Tibial artery (tissue), 4 donors: Measurements from ENCODE around the gene IL17B.

Experiments used
- DNase-seq, 2 donors: peaks; one replicate each; pipeline ENCODE4 v3.0.0-alpha.2; 2019
- H3K27ac ChIP-seq, 2 donors: fragments of 200-600 bp; sonication (generic) in 1 of 2; 1 replicate in 1 of 2; 2 replicates in 1 of 2; pipeline ENCODE4 v1.5.1; 2018 to 2019; ENCODE audit warnings: mild to moderate bottlenecking in 1 of 2
- H3K27me3 ChIP-seq, 2 donors: fragments of 200-600 bp; sonication (generic) in 1 of 2; one replicate each; pipeline versions ENCODE4 v1.5.1 to v1.6.0; 2016 to 2019
- H3K36me3 ChIP-seq, 3 donors: fragments of 200-600 bp; sonication (generic) in 2 of 3; one replicate each; pipeline ENCODE4 v1.5.1; 2016 to 2019; ENCODE audit warnings: mild to moderate bottlenecking in 2 of 3
- H3K4me1 ChIP-seq, 4 donors: fragments of 200-600 bp; sonication (generic) in 2 of 4; 1 replicate in 3 of 4; 2 replicates in 1 of 4; pipeline ENCODE4 v1.5.1; 2016 to 2019
- H3K4me3 ChIP-seq, 2 donors: fragments of 200-600 bp; sonication (generic) in 1 of 2; 1 replicate in 1 of 2; 2 replicates in 1 of 2; pipeline ENCODE4 v1.5.1; 2018 to 2019; ENCODE audit warnings: mild to moderate bottlenecking in 2 of 2
- H3K9me3 ChIP-seq, 3 donors: fragments of 200-600 bp; sonication (generic) in 1 of 3; one replicate each; pipeline ENCODE4 v1.5.1; 2016 to 2019
- intact Hi-C: fragments of 100-400 bp; cut with DNase I; formaldehyde crosslinking; loops from one replicate; pipeline ENCODE4 v1.15.0; 2023; ENCODE audit warnings: low total_unique reads
- TF ChIP-seq, protein P1 (sequence below), 2 experiments: fragments of 200-600 bp in 1 of 2; fragments of 450-650 bp in 1 of 2; IDR thresholded peaks; one replicate each; pipeline ENCODE4 v1.5.1; 2017 to 2019; ENCODE audit warnings: antibody characterized with exemption in 2 of 2, mild to moderate bottlenecking in 1 of 2, moderate library complexity in 1 of 2

The IL17B gene

DNA sequence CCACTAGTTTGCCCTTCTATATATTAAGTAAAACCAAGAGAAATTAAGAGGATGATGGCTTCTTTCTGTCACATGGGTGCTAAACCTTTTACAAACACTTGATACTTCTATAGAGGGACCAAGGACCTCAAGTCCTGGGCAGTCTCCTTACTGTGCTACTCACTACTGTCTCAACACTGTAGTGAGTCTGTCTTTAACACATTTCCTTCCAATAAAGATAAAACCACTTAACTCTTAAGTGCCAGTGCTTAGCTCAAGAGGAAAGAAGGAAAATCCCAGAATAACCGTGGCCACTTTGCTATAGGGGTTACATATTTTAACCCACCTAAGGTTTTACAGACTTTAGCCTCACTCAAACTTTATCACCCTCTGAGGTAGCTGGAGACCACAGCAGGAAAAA is 38.2 kb downstream of the IL17B start:
- DNase-seq = no peak
- Histone ChIP-seq H3K9me3 (no peaks in the 10 kb centered on the region), H3K27ac (no peak overlapping the region), H3K4me1 (peaks cover 0 to 10% (median 5%) of the 10 kb centered on the region in 4 donors), H3K4me3 (no peak overlapping the region), H3K36me3 (no peaks in the 10 kb centered on the region), H3K27me3 (no peaks in the 10 kb centered on the region)
- TF ChIP-seq, protein P1, sequence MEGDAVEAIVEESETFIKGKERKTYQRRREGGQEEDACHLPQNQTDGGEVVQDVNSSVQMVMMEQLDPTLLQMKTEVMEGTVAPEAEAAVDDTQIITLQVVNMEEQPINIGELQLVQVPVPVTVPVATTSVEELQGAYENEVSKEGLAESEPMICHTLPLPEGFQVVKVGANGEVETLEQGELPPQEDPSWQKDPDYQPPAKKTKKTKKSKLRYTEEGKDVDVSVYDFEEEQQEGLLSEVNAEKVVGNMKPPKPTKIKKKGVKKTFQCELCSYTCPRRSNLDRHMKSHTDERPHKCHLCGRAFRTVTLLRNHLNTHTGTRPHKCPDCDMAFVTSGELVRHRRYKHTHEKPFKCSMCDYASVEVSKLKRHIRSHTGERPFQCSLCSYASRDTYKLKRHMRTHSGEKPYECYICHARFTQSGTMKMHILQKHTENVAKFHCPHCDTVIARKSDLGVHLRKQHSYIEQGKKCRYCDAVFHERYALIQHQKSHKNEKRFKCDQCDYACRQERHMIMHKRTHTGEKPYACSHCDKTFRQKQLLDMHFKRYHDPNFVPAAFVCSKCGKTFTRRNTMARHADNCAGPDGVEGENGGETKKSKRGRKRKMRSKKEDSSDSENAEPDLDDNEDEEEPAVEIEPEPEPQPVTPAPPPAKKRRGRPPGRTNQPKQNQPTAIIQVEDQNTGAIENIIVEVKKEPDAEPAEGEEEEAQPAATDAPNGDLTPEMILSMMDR (IDR thresholded peaks at IDR 0.05) = no peak
- intact Hi-C loops = no loop called here

DNA sequence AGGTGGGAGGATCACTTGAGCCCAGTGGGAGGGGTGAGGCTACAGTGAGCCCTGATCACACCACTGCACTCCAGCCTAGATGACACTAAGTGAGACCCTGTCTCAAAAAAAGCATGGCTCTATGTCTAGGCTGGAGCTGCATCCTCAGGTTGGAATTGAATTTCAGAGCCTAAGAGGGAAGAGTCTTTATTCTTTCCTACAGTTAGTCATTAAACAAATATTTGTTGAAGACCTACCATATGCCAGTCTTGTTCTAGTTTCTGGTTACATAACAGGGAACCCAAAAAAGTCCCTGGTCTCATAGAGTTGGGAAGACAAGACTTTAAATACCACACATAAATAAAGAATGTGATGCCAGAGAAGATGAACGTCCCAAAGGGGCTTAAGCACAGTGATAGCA is 40.7 kb downstream of the IL17B start:
- no peaks in the 10 kb centered on the region for H3K4me1 ChIP-seq
- TF ChIP-seq, protein P1 (IDR thresholded peaks at IDR 0.05) = no peak
- no peaks in the 10 kb centered on the region for H3K27me3 ChIP-seq
- peaks cover 0 to 4% (median 0%) of the 10 kb centered on the region in 3 donors for H3K36me3 ChIP-seq
- H3K4me3 ChIP-seq = no peak overlapping the region
- no peaks in the 10 kb centered on the region for H3K9me3 ChIP-seq
- DNase-seq = no peak
- intact Hi-C loops = loop anchor here (2.0 kb wide), 1 partner anchor 76 kb away; no protein-coding TSS in a partner anchor
- no peak overlapping the region for H3K27ac ChIP-seq

DNA sequence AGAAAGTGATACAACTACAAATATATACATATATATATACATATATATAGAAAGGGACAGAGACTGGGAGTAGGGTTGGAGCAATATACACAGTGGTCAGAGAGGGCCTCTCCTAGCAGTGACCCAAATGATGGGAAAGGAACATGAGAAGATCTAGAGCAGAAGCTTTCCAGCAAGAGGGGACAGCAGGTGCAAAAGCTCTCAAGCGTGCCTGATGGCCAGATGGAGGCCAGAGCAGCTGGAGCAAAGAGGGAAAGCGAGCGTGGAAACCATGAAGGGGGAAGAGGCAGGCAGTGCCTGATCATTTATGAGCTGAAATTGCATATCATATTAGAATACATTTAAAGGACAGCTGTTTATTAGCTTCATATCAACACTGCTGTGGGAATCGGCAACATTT is 41.4 kb downstream of the IL17B start:
- Histone ChIP-seq H3K4me1 (no peaks in the 10 kb centered on the region), H3K4me3 (no peak overlapping the region), H3K27me3 (no peaks in the 10 kb centered on the region), H3K36me3 (peaks cover 0 to 10% (median 2%) of the 10 kb centered on the region in 3 donors), H3K27ac (no peak overlapping the region), H3K9me3 (no peaks in the 10 kb centered on the region)
- TF ChIP-seq, protein P1 (IDR thresholded peaks at IDR 0.05) = no peak
- no peak for DNase-seq
- intact Hi-C loops = loop anchor here (2.0 kb wide), 1 partner anchor 75 kb away; no protein-coding TSS in a partner anchor

DNA sequence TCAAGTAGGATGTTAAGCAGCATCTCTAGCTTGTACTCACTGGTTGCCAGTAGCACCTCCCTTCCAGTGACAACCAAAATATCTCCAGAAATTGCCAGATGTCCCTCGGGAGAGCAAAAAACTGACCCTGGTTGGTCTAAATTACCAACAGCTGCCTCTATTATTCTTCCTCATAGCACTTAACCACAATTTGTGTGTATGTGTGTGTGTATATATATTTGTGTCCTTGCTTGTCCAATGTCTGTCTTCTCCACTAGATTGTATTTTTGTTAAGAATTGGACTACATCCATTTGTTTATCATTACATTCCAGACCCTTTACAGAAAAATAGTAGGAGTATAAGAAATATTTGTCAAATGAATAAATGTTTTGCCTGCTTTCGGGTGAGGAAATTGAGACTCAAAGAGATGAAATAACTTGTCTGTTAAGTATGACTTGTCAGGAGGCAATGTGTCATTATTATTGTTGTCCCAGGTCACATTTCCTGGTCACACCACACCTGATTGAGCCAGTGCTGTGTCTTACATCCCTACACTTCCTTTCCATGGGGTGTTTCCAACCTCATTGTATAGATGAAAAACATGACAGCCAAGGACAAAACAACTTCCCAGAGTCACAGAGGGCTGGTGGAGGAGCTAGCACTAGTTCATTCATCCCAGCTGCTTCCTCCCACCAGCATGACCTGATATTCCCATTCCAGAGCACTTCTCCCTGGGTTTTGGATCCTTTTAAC is 45.2 kb downstream of the IL17B start:
- Histone ChIP-seq H3K4me3 (no peak overlapping the region), H3K9me3 (no peaks in the 10 kb centered on the region), H3K27ac (no peak overlapping the region), H3K36me3 (peaks cover 0 to 14% (median 3%) of the 10 kb centered on the region in 3 donors), H3K27me3 (no peaks in the 10 kb centered on the region), H3K4me1 (no peaks in the 10 kb centered on the region)
- intact Hi-C loops = no loop called here
- TF ChIP-seq, protein P1 (IDR thresholded peaks at IDR 0.05) = no peak
- DNase-seq = no peak

DNA sequence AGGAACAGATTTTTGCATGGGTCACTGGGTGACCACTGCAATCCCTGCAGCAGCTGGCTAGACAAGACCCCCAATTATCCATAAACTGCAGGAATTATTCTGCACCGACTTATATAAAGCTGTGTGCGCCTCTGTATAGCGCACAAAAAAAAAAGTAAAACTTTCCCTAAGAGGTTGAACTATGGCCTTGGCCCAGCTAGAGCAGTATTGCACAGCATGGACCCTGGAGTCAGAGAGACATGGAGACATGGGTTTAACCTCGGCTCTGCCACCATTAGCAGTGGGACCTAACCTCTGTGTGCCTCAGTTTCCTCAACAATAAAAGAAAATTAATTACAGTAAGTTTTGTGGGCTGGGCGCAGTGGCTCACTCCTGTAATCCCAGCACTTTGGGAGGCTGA is 50.9 kb downstream of the IL17B start:
- no peak for DNase-seq
- intact Hi-C loops = no loop called here
- TF ChIP-seq, protein P1 (IDR thresholded peaks at IDR 0.05) = no peak
- H3K27ac ChIP-seq = no peak overlapping the region
- H3K4me1 ChIP-seq = no peaks in the 10 kb centered on the region
- no peaks in the 10 kb centered on the region for H3K9me3 ChIP-seq
- no peak overlapping the region for H3K4me3 ChIP-seq
- no peaks in the 10 kb centered on the region for H3K27me3 ChIP-seq
- peaks cover 0 to 8% (median 3%) of the 10 kb centered on the region in 3 donors for H3K36me3 ChIP-seq
